ENCODE data around the gene CFAP100. TPM values are rescaled to one million over a fixed set of nuclear protein-coding genes. Genes with fewer than 3 reads are reported as not detected.

CFAP100 gene
- total and polyA plus RNA-seq, 2 of the 4 experiments (the other 2 are of a cell fraction): not detected

DNA sequence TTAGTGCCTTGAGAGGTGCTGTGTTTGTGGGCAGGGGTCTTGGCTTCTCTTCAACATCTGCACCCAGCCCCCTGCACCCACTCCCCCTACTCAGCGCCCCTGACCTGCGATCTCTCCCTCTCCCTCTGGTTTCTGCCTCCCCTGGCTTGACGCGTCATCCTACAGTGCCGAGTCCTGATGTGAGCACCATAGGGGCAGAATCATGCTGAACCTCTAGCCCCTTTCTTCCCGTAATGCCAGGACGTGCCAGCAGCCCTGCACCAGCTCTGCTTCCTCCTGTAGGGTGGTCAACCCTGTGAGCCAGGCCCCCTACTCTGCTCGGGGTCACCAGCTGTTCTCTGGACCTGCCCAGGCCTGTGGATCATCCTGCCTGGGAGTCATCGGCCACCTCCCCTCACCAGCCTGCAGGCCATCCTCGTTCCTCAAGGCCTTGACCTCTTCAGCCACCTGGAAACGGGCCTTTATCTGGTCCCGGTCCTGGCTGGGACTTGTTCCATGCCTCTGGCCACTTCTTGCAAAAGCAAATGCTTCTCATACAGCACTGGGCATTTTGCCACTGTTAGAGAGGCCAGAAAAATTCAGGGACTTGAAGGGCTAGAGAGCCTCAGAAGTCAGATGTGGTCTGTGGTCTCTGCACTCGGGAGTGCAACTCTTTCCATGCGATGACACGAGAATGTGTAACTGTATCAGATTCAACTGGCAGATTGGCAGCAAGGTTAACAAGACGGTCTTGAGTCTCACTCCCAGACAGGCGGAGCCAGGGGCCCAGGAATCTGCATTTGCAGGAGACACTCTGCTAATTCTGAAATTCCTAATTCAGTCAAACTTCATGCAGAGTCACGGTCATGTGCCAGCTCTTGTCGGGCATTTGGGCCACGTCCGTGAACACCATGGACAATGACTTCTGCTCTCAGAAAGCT lies 20.8 kb upstream of the CFAP100 start (continued):
- TF ChIP-seq CHD1 (IDR thresholded peaks at IDR 0.05; ENCODE audit: low read depth, low read length): no peak

DNA sequence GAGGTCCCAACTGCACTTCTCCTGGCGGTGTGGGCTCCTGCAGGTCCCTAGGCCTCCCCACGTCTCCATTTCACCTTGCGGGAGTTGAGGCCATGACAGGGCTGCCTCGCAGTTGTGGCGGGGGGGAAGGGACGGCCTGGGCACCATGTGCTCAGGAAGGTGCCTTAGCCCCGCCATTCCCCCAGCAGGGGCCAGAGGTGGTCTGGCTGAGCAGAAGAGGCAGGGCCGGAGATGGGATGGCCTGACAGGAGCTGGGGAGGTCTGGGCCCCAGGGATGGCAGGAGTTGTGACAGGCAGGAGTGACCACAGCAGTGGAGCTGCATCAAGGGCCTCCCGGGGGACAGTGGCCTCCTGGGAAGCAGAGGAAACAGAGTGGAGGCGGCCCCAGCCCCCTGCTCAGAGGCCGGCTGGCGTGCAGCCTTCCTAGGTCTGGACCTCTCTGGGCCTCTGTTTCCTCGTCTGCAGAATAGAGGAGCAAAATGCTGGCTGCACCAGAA lies 18.8 kb upstream of the CFAP100 start:
- Histone ChIP-seq H4K91ac (ENCODE audit: insufficient read depth, low read depth, low read length) (no peak overlapping the region), H4K20me1 (ENCODE audit: insufficient read depth, low read length) (no peaks in the 10 kb centered on the region; the same call in 1 of the 2 replicates), H3K14ac (replicated peaks; ENCODE audit: low read depth, low read length) (no peak overlapping the region), H2AFZ (replicated peaks; ENCODE audit: low read length, poor library complexity) (no peak overlapping the region), H3K36me3 (ENCODE audit: control insufficient read depth, insufficient read depth, low read length) (no peaks in the 10 kb centered on the region), H2AK5ac (ENCODE audit: low read depth, low read length) (no peak overlapping the region), H3K4me1 (ENCODE audit: control insufficient read depth, insufficient read depth, low read length) (no peaks in the 10 kb centered on the region), H2BK20ac (ENCODE audit: low read depth, low read length) (no peak overlapping the region), H2BK120ac (ENCODE audit: low read depth, low read length) (no peak overlapping the region), H3K79me1 (ENCODE audit: low read depth in 1 of 2, low read length in 2 of 2) (no peaks in the 10 kb centered on the region), H2AK9ac (replicated peaks; ENCODE audit: low read depth, low read length, poor library complexity) (no peak overlapping the region), H4K5ac (ENCODE audit: low read depth, low read length) (no peak overlapping the region), H3K4me3 (ENCODE audit: insufficient read depth, low read depth, low read length) (no peak overlapping the region), H4K8ac (ENCODE audit: low read depth in 2 of 2, low read length in 2 of 2) (no peak overlapping the region), H3K18ac (ENCODE audit: low read depth, low read length) (no peak overlapping the region), H2BK5ac (ENCODE audit: low read depth, low read length, poor library complexity, severe bottlenecking) (no peak overlapping the region), H3K27me3 (ENCODE audit: control insufficient read depth, insufficient read depth, low read length) (peaks cover 39% of the 10 kb centered on the region), H3K9ac (ENCODE audit: low read depth, low read length) (no peak overlapping the region), H3K9me3 (ENCODE audit: control insufficient read depth, insufficient read depth, low read length) (peaks cover 8% of the 10 kb centered on the region), H3K56ac (ENCODE audit: extremely low read depth, insufficient read depth, low read length) (no peak overlapping the region), H3K4me2 (ENCODE audit: low read depth, low read length) (no peak overlapping the region), H3K4ac (ENCODE audit: low read depth, low read length) (no peak overlapping the region), H3K27ac (ENCODE audit: insufficient read depth, low read length) (no peak overlapping the region), H3K23ac (ENCODE audit: low read depth, low read length) (no peak overlapping the region), H2BK15ac (ENCODE audit: low read depth, low read length) (no peak overlapping the region), H3K9me1 (ENCODE audit: insufficient read depth, low read length) (no peaks in the 10 kb centered on the region)
- ATAC-seq (ENCODE audit: low read depth) (no peak), DNase-seq (no peak)
- dilution Hi-C loops (cut with HindIII; ENCODE audit: low sequenced_read_pairs, unreplicated experiment) (no loop called here), intact Hi-C loops (cut with micrococcal nuclease) (no loop called here), in situ Hi-C loops (cut with MboI; ENCODE audit: low sequenced_read_pairs) (loop anchor here (10.0 to 25.0 kb wide), 3 partner anchors 121 to 414 kb away; partner anchors contain the start of gene ROPN1B)
- WGBS, 2 experiments (ENCODE audit: extremely low coverage in 2 of 2, insufficient read length in 1 of 2): 56% methylated on average over 4 of the region's 13 CpGs; no CpG with 5 or more reads in 1 of the 2 experiments
- ChIA-PET CTCF (no interaction called here), POLR2A (ENCODE audit: unreplicated experiment) (no interaction called here)
- TF ChIP-seq POLR2A (IDR thresholded peaks at IDR 0.05; ENCODE audit: low read depth, low read length): no peak
- BruUV-seq (replicated peaks): no TSS peak
